OCI-LY1 (cell line): ENCODE measurements around the gene TMEM107.

ENCODE experiments used
- CTCF ChIP-seq: fragments of 200-600 bp; sonication (generic), shearing (Covaris generic); IDR thresholded peaks from 2 replicates; pipeline ENCODE4 v1.5.1; 2017; ENCODE audit warnings: mild to moderate bottlenecking, antibody characterized with exemption, low read length, moderate library complexity, mixed read lengths
- EZH2 ChIP-seq: fragments of 200-600 bp; sonication (generic), shearing (Covaris generic); IDR thresholded peaks from 2 replicates; pipeline ENCODE4 v1.8.0; 2017; ENCODE audit warnings: borderline replicate concordance, mixed run types, mild to moderate bottlenecking, antibody characterized with exemption, low read length, moderate library complexity, mixed read lengths

GRCh38 chr17:8189711-8190477, 13.7 kb upstream of the TMEM107 start, which contains the start of gene BORCS6:
- TF ChIP-seq CTCF (peak; percentile 21; the same call in 1 of the 2 replicates), EZH2 (no peak)
